GM23338 (cell line): ENCODE results near the gene C2CD3. TPM values are rescaled to one million over a fixed set of nuclear protein-coding genes. Genes with fewer than 3 reads are reported as not detected.

Source experiments
- ATAC-seq: fragments of 200-7000 bp; cut with Tn5 transposase; 3 replicates; pipeline ENCODE4 v1.9.1; 2020
- DNase-seq: peaks from one replicate; pipeline ENCODE4 v3.0.0-alpha.2; 2015; ENCODE audit warnings: low spot score
- H2AFZ ChIP-seq: fragments of 200-600 bp; sonication (generic); 2 replicates; pipeline ENCODE4 v1.8.0; 2016; ENCODE audit warnings: antibody characterized with exemption, mild to moderate bottlenecking, moderate library complexity
- H3F3A ChIP-seq: fragments of 200-600 bp; sonication (generic); replicated peaks from 2 replicates; pipeline ENCODE4 v1.8.0; 2017; ENCODE audit warnings: antibody characterized with exemption, mixed run types, low read depth
- H3K27ac ChIP-seq: fragments of 200-600 bp; sonication (generic); 2 replicates; pipeline ENCODE4 v1.6.1; 2016; ENCODE audit warnings: low read depth
- H3K27me3 ChIP-seq: fragments of 200-600 bp; sonication (generic); 2 replicates; pipeline ENCODE4 v1.8.0; 2016; ENCODE audit warnings: mild to moderate bottlenecking, mixed run types, moderate library complexity; ENCODE audit not compliant: insufficient read depth
- H3K36me3 ChIP-seq: fragments of 200-600 bp; sonication (generic); 2 replicates; pipeline ENCODE4 v1.8.0; 2016; ENCODE audit warnings: mild to moderate bottlenecking; ENCODE audit not compliant: insufficient read depth
- H3K4me1 ChIP-seq: fragments of 200-600 bp; sonication (generic); 2 replicates; pipeline ENCODE4 v1.8.0; 2016; ENCODE audit warnings: mild to moderate bottlenecking, moderate library complexity; ENCODE audit not compliant: insufficient read depth
- H3K4me2 ChIP-seq: fragments of 200-600 bp; sonication (generic); 2 replicates; pipeline ENCODE4 v1.7.1; 2017; ENCODE audit warnings: mixed run types
- H3K4me3 ChIP-seq: fragments of 200-600 bp; sonication (generic); 2 replicates; pipeline ENCODE4 v1.6.1; 2016; ENCODE audit warnings: mixed run types
- H3K79me2 ChIP-seq: fragments of 200-600 bp; sonication (generic); replicated peaks from 2 replicates; pipeline ENCODE4 v1.8.0; 2017; ENCODE audit warnings: mild to moderate bottlenecking; ENCODE audit not compliant: insufficient read depth
- H3K9me2 ChIP-seq: fragments of 200-600 bp; sonication (generic); 2 replicates; pipeline ENCODE4 v1.8.0; 2017; ENCODE audit not compliant: insufficient read depth
- H4K20me1 ChIP-seq: fragments of 200-600 bp; sonication (generic); replicated peaks from 2 replicates; pipeline ENCODE4 v1.8.0; 2017; ENCODE audit warnings: mild to moderate bottlenecking; ENCODE audit not compliant: insufficient read depth
- H3K27ac Mint-ChIP-seq: 2 replicates; pipeline ENCODE4 v1.8.0; 2020; ENCODE audit warnings: inconsistent platforms, mild to moderate bottlenecking, moderate library complexity, mixed read lengths
- H3K27me3 Mint-ChIP-seq: 3 replicates; pipeline ENCODE4 v1.8.0; 2022; ENCODE audit warnings: low read depth, mild to moderate bottlenecking, moderate library complexity, mixed read lengths, inconsistent platforms; ENCODE audit not compliant: insufficient read depth, poor library complexity
- H3K36me3 Mint-ChIP-seq: 3 replicates; pipeline ENCODE4 v1.8.0; 2021; ENCODE audit warnings: low read depth, mild to moderate bottlenecking, inconsistent platforms, moderate library complexity, mixed read lengths
- H3K4me1 Mint-ChIP-seq: 3 replicates; pipeline ENCODE4 v1.8.0; 2020; ENCODE audit warnings: mild to moderate bottlenecking, inconsistent platforms, mixed read lengths
- H3K4me3 Mint-ChIP-seq: 3 replicates; pipeline ENCODE4 v1.8.0; 2021; ENCODE audit warnings: moderate library complexity, mild to moderate bottlenecking, inconsistent platforms, mixed read lengths
- H3K9me3 Mint-ChIP-seq: 3 replicates; pipeline ENCODE4 v1.8.0; 2020; ENCODE audit warnings: moderate library complexity, mild to moderate bottlenecking, inconsistent platforms, mixed read lengths
- CREB1 ChIP-seq: fragments of 250-450 bp; sonication (Bioruptor Pico); IDR thresholded peaks from 2 replicates; pipeline ENCODE4 v1.5.0; 2020; ENCODE audit warnings: low read depth, mild to moderate bottlenecking, moderate library complexity
- CTCF ChIP-seq, 2 experiments: fragments of 200-600 bp in 1 of 2; sonication (generic) in 1 of 2; conservative IDR thresholded peaks; 2 replicates each; pipeline versions ENCODE4 v1.5.1 to v1.6.1; 2016 to 2017; ENCODE audit warnings: antibody characterized with exemption in 2 of 2, low read depth in 2 of 2, mild to moderate bottlenecking in 2 of 2, moderate library complexity in 1 of 2
- ETS1 ChIP-seq: IDR thresholded peaks from 2 replicates; pipeline ENCODE4 v1.6.1; 2016; ENCODE audit warnings: antibody characterized with exemption
- EZH2 ChIP-seq: fragments of 200-600 bp; sonication (generic); IDR thresholded peaks from one replicate; pipeline ENCODE4 v1.8.0; 2017; ENCODE audit warnings: antibody characterized with exemption, mild to moderate bottlenecking, low read depth; ENCODE audit not compliant: unreplicated experiment
- EZH2phosphoT487 ChIP-seq: fragments of 200-600 bp; sonication (generic); IDR thresholded peaks from one replicate; pipeline ENCODE4 v1.8.1; 2018; ENCODE audit warnings: antibody characterized with exemption; ENCODE audit not compliant: unreplicated experiment
- JUNB ChIP-seq: IDR thresholded peaks from one replicate; pipeline ENCODE4 v1.6.1; 2016; ENCODE audit warnings: antibody characterized with exemption; ENCODE audit not compliant: unreplicated experiment
- NANOG ChIP-seq: IDR thresholded peaks from 2 replicates; pipeline ENCODE4 v1.6.1; 2016; ENCODE audit warnings: antibody characterized with exemption, borderline replicate concordance
- POLR2AphosphoS5 ChIP-seq: IDR thresholded peaks from 2 replicates; pipeline ENCODE4 v1.6.1; 2016; ENCODE audit warnings: antibody characterized with exemption, low read depth
- STAT1 ChIP-seq: IDR thresholded peaks from one replicate; pipeline ENCODE4 v1.6.1; 2016; ENCODE audit warnings: antibody characterized with exemption; ENCODE audit not compliant: unreplicated experiment
- ZNF114 ChIP-seq: fragments of 250-450 bp; sonication (Bioruptor Pico); IDR thresholded peaks from 2 replicates; pipeline ENCODE4 v1.5.0; 2020; ENCODE audit warnings: mild to moderate bottlenecking, moderate library complexity
- ZNF331 ChIP-seq: fragments of 250-450 bp; sonication (Bioruptor Pico); IDR thresholded peaks from 2 replicates; pipeline ENCODE4 v1.5.0; 2020; ENCODE audit warnings: low read depth, mild to moderate bottlenecking, moderate library complexity
- polyA plus RNA-seq: library from polyadenylated mRNA; unstranded; fragments of >200 nt; fragmentation: Nextera tagmentation; extraction: Ambion mirVana; gene quantifications from 2 replicates; pipeline ENCODE4 v1.2.1, GENCODE V29; 2016
- total RNA-seq: library from RNA; depleted of rRNA; stranded (reverse); fragments of >200 nt; shearing (Covaris generic); gene quantifications from 2 replicates; pipeline ENCODE4 v1.2.3, GENCODE V29; 2014
- TF ChIP-seq, protein P1 (sequence below): fragments of 250-450 bp; sonication (Bioruptor Pico); IDR thresholded peaks from 2 replicates; pipeline ENCODE4 v1.5.0; 2020; ENCODE audit warnings: mild to moderate bottlenecking, moderate library complexity
- TF ChIP-seq, protein P2 (sequence below): IDR thresholded peaks from one replicate; pipeline ENCODE4 v1.6.1; 2018; ENCODE audit warnings: antibody characterized with exemption; ENCODE audit not compliant: unreplicated experiment

The C2CD3 gene
- total and polyA plus RNA-seq, 2 experiments from 2014 or later: 15.5 to 29.5 TPM

GRCh38 chr11:74050465-74050864, 120.3 kb downstream of the C2CD3 start:
- Mint-ChIP-seq H3K27ac (no peak overlapping the region), H3K9me3 (no peaks in the 10 kb centered on the region)

More at GRCh38 chr11:74050465-74050864, 120.3 kb downstream of the C2CD3 start:
- no peaks in the 10 kb centered on the region for H3K36me3 ChIP-seq
- H4K20me1 ChIP-seq: no peaks in the 10 kb centered on the region; the same call in 1 of the 2 replicates
- H3K4me1 ChIP-seq: no peaks in the 10 kb centered on the region
- no peaks in the 10 kb centered on the region for H3K9me2 ChIP-seq
- H3K4me3 Mint-ChIP-seq: no peak overlapping the region
- no peak for TF ChIP-seq POLR2AphosphoS5
- no peak for TF ChIP-seq ETS1
- TF ChIP-seq EZH2phosphoT487: no peak
- TF ChIP-seq CREB1 (CRISPR knock-in tag): no peak
- TF ChIP-seq CTCF (conservative IDR thresholded peaks at IDR 0.05; ENCODE audit: low read depth in 2 of 2): no peak
- no peak for TF ChIP-seq JUNB
- TF ChIP-seq, protein P1, sequence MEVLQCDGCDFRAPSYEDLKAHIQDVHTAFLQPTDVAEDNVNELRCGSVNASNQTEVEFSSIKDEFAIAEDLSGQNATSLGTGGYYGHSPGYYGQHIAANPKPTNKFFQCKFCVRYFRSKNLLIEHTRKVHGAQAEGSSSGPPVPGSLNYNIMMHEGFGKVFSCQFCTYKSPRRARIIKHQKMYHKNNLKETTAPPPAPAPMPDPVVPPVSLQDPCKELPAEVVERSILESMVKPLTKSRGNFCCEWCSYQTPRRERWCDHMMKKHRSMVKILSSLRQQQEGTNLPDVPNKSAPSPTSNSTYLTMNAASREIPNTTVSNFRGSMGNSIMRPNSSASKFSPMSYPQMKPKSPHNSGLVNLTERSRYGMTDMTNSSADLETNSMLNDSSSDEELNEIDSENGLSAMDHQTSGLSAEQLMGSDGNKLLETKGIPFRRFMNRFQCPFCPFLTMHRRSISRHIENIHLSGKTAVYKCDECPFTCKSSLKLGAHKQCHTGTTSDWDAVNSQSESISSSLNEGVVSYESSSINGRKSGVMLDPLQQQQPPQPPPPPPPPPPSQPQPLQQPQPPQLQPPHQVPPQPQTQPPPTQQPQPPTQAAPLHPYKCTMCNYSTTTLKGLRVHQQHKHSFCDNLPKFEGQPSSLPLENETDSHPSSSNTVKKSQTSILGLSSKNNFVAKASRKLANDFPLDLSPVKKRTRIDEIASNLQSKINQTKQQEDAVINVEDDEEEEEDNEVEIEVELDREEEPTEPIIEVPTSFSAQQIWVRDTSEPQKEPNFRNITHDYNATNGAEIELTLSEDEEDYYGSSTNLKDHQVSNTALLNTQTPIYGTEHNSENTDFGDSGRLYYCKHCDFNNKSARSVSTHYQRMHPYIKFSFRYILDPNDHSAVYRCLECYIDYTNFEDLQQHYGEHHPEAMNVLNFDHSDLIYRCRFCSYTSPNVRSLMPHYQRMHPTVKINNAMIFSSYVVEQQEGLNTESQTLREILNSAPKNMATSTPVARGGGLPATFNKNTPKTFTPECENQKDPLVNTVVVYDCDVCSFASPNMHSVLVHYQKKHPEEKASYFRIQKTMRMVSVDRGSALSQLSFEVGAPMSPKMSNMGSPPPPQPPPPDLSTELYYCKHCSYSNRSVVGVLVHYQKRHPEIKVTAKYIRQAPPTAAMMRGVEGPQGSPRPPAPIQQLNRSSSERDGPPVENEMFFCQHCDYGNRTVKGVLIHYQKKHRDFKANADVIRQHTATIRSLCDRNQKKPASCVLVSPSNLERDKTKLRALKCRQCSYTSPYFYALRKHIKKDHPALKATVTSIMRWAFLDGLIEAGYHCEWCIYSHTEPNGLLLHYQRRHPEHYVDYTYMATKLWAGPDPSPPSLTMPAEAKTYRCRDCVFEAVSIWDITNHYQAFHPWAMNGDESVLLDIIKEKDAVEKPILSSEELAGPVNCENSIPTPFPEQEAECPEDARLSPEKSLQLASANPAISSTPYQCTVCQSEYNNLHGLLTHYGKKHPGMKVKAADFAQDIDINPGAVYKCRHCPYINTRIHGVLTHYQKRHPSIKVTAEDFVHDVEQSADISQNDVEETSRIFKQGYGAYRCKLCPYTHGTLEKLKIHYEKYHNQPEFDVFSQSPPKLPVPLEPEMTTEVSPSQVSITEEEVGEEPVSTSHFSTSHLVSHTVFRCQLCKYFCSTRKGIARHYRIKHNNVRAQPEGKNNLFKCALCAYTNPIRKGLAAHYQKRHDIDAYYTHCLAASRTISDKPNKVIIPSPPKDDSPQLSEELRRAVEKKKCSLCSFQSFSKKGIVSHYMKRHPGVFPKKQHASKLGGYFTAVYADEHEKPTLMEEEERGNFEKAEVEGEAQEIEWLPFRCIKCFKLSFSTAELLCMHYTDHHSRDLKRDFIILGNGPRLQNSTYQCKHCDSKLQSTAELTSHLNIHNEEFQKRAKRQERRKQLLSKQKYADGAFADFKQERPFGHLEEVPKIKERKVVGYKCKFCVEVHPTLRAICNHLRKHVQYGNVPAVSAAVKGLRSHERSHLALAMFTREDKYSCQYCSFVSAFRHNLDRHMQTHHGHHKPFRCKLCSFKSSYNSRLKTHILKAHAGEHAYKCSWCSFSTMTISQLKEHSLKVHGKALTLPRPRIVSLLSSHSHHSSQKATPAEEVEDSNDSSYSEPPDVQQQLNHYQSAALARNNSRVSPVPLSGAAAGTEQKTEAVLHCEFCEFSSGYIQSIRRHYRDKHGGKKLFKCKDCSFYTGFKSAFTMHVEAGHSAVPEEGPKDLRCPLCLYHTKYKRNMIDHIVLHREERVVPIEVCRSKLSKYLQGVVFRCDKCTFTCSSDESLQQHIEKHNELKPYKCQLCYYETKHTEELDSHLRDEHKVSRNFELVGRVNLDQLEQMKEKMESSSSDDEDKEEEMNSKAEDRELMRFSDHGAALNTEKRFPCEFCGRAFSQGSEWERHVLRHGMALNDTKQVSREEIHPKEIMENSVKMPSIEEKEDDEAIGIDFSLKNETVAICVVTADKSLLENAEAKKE (CRISPR knock-in tag): no peak
- TF ChIP-seq EZH2: no peak
- TF ChIP-seq STAT1: no peak
- TF ChIP-seq ZNF114 (CRISPR knock-in tag): no peak
- no peak for TF ChIP-seq ZNF331 (CRISPR knock-in tag)
- TF ChIP-seq, protein P2, sequence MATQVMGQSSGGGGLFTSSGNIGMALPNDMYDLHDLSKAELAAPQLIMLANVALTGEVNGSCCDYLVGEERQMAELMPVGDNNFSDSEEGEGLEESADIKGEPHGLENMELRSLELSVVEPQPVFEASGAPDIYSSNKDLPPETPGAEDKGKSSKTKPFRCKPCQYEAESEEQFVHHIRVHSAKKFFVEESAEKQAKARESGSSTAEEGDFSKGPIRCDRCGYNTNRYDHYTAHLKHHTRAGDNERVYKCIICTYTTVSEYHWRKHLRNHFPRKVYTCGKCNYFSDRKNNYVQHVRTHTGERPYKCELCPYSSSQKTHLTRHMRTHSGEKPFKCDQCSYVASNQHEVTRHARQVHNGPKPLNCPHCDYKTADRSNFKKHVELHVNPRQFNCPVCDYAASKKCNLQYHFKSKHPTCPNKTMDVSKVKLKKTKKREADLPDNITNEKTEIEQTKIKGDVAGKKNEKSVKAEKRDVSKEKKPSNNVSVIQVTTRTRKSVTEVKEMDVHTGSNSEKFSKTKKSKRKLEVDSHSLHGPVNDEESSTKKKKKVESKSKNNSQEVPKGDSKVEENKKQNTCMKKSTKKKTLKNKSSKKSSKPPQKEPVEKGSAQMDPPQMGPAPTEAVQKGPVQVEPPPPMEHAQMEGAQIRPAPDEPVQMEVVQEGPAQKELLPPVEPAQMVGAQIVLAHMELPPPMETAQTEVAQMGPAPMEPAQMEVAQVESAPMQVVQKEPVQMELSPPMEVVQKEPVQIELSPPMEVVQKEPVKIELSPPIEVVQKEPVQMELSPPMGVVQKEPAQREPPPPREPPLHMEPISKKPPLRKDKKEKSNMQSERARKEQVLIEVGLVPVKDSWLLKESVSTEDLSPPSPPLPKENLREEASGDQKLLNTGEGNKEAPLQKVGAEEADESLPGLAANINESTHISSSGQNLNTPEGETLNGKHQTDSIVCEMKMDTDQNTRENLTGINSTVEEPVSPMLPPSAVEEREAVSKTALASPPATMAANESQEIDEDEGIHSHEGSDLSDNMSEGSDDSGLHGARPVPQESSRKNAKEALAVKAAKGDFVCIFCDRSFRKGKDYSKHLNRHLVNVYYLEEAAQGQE: no peak
- TF ChIP-seq NANOG: no peak
- H3K27me3 ChIP-seq: no peaks in the 10 kb centered on the region
- no peak overlapping the region for H3K4me3 ChIP-seq
- H3K4me2 ChIP-seq: no peak overlapping the region
- ATAC-seq: no peak
- no peaks in the 10 kb centered on the region for H3K79me2 ChIP-seq
- H3K27ac ChIP-seq: no peak overlapping the region
- no peak for DNase-seq
- no peak overlapping the region for H2AFZ ChIP-seq
- H3K4me1 Mint-ChIP-seq: no peaks in the 10 kb centered on the region
- H3F3A ChIP-seq: no peaks in the 10 kb centered on the region
- H3K36me3 Mint-ChIP-seq: no peaks in the 10 kb centered on the region
- H3K27me3 Mint-ChIP-seq: no peaks in the 10 kb centered on the region
